Raji (cell line): ENCODE data around the gene INHBB.

ENCODE experiments used
- POLR2A ChIP-seq: IDR thresholded peaks from 2 replicates; pipeline ENCODE4 v1.6.1; 2011; ENCODE audit warnings: low read depth, low read length, control low read depth; ENCODE audit not compliant: insufficient read depth

Gene INHBB

GRCh38 chr2:120358734-120359465 is 13.0 kb downstream of the INHBB start:
- no peak for TF ChIP-seq POLR2A

DNA sequence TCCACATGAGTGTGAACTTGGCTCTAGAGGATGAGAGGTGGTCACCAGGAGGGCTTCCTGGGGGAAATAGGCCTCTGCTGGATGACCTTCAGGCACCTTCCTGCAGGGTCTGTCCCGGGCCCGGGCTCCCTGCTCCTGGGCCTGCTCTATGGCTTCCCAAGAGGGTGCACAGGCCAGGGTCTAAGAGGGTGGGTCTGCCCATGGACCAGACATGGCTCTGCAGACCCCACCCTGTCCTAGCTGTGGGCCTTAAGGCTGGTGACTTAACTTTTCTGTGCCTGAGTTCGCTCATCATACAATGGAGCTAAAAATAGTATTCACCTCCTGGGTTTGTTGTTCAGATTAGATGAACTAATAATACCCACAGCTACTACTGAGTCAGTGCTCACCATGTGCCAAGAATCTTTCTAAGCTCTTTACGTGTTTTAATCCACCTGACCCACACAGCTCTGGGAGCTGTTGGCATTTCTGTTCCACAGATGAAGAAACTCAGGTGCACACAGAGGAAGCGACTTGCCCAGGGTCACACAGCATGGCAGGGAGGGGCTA is 14.4 kb downstream of the INHBB start:
- no peak for TF ChIP-seq POLR2A

DNA sequence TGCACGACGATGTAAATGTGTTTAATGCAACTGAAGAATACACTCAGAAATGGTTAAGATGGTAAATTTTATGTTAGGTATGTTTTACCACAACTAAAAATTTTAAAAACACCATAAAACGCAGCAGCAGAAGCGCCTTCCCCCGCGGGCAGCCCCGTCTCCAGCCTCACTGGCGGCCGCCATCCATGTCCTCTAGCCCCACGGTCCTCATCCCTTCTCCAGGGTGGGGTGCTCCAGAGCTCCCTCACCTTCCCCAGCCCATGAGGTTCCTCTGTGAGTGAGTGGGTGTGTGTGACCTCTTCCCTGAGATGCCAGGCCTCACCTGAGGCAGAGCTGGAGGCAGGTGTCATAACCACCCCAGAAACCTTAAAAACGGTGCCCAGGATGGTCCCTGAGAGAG is 17.0 kb downstream of the INHBB start:
- no peak for TF ChIP-seq POLR2A

DNA sequence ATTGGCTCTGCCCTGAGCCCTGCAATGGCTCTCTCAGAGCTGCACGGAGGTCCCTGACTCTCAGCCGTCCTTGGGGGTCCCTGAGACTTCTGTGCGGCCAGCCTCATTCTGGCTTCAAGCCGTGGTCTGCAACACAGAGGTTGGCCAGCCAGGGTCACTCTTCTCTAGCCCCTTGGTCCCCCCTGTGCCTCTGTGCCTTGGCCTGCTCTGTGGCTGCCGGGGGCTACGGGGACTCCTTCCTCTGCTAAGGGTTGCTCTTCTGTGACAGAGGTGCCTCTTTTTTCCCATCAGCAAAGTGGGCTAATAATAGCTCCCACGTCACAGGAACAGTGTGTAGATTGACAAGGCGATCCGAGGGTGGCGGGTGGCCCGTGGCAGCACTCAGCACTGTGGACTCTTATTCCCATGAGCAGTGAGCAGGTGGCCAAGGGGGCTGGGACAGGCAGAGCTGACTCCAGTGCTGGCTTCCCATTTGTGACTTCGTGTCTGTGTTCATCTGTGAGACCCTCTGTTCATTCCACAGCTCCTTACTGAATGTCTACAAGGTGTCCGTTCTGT is 19.4 kb downstream of the INHBB start:
- TF ChIP-seq POLR2A, result no peak

- no peak for TF ChIP-seq POLR2A
These were observed 20.8 kb downstream of the INHBB start for GRCh38 chr2:120366698-120367097.

GRCh38 chr2:120367221-120367620 is 21.3 kb downstream of the INHBB start:
- no peak for TF ChIP-seq POLR2A

DNA sequence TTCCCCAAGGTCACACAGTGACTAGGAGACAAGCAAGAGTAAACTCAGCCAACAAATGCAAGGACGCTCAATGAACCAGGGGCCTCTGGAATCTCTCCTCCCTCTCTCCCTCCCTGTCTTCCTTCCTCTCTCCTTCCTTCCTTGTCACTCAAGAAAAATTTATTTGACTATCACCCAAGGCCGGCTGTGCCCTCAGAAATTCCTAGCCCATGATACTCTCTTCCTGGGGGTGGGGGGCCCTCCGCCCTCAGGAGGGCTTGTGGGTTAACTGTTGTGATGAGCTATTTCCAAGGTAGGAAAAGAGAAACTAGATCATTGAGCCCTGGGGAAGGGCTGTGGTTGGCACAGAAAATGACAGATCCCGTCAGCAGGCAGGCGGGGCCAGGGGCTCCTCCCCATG is 21.7 kb downstream of the INHBB start:
- no peak for TF ChIP-seq POLR2A

DNA sequence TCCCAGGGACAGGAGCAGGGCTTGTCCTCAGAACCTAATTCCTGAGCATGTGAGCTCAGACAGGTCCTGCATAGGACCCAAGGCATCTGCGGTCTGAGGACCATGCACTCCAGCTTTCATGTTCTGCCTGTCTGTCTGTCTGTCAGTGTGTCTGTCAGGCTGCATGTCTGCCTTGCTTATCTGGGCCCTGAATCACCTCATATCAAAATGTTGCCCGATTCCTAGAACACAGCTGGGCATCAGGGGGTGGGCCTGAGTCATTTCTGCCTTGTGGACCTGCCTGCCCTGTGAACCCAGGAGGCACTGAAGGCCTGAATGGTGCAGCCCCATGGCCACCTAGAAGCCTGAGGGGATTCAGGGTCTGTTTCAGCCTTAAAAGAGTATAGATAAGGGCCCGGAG is 22.1 kb downstream of the INHBB start:
- TF ChIP-seq POLR2A, result no peak

DNA sequence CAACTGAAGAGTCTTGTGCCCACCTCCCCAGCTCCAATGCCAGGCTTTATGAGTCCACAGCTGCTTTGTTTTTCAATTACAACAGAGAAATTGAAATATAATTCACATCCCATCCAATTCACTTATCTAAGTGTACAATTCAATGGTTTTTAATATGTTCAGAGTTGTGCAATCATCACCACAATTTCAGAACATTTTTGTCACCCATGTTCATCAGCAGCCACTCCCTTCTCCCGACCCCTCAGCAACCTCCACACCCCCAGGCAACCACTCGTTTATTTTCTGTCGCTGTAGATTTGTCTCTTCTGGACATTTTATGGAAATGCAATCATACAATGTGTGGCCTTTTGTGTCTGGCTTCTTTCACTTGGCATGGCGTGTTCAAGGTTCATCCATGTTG is 23.3 kb downstream of the INHBB start:
- TF ChIP-seq POLR2A, result no peak

- TF ChIP-seq POLR2A, result no peak
These were observed 26.2 kb downstream of the INHBB start for GRCh38 chr2:120371969-120372625.

DNA sequence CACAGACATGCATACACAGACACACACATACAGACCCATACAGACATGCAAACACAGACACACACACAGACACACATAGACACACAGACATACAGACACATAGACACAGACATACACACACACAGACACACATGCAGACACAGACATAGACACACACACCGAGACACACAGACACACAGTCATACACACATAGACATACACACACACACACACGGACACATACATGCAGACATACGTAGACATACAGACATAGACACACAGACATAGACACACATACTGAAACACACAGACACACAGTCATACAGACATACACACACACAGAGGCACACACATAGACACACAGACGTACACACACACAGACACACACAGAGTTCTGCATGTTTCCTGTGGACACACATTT is 26.9 kb downstream of the INHBB start:
- TF ChIP-seq POLR2A, result no peak

DNA sequence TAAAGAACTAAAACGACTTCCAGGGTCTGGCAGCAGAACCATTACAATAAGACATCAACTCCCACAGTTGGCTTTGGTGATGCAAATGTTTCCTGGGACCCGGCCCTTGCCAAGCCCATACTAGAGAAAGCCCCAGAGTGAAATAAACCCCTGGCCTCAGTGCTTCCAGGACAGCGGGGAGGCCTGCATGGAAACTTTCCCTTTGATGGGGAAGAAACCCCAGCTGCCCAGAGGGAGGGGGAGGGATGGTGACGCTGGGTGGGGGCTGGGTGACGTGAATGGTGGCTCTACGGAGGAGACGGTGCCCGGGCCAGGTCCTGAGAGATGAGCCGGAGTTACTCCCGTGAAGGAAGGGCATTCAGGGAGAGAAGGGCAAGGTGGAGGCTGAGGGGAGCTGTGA is 27.5 kb downstream of the INHBB start:
- TF ChIP-seq POLR2A, result no peak

DNA sequence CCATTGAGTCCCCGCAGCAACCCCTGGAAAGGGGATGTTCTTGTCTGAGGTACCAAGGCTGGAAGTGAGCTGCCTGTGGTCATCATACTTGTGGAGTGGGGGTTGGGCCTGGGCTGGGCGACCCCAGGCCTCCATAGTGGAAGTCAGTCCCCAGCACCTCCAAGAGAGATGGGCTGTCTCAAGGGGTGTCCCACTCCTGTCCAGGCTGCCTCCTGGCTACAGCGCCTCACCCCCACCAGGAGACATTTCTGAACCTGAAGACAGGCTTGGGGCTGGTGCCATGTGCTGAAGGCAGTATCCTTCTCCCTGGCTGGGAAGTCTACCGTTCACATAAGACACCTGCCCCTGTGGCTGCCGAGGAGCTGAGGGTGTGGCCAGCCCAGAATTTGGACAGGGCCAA is 28.9 kb downstream of the INHBB start:
- TF ChIP-seq POLR2A, result no peak

DNA sequence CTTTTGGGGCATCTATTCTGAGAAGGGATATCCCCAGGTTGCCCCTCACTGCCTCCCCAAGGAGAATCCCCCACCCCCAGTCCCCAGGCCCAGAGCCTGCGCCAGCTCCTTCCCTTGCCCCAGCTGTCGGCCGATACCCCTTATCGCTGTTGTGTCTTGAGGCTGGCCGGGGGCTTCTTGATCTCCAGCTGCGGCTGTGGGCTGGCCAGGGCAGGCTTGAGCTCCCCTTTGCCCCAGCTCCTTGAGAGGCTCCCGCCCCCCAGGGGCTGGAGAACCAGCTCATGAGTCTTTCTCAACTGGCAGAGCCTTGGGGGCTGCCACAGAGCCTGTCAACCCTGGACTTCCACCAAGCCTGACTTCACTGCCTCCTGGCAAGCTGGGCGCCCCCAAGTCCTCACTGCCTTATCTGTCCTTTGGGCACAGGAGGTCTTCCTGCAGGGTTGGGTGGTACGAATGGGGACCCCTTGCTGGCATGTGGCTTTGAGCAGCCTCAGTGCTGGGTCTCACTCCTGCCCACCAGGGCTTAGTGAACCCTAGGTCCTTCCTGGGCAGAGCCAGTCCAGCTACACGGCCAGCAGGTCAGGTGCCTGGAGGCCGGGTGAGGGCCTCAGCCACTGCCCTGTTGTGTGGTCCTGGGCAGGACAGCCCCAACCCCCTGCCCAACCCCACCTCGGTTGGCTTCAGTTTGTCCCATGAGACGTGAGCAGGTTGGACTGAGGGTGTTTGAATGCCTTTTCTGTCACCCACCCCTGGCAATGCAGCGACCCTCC is 29.5 kb downstream of the INHBB start:
- no peak for TF ChIP-seq POLR2A

GRCh38 chr2:120376101-120376500 is 30.2 kb downstream of the INHBB start:
- no peak for TF ChIP-seq POLR2A
